ENCODE results near the gene GALNT10.

GALNT10 gene

GRCh38 chr5:154403234-154403633 lies 212.7 kb downstream of the GALNT10 start:
- no peak overlapping the region for H3K4me3 Mint-ChIP-seq
- no peak overlapping the region for H3K27ac Mint-ChIP-seq
- no peak for TF ChIP-seq CTCF (IDR thresholded peaks at IDR 0.05; ENCODE audit: unreplicated experiment in 3 of 3)
- peaks cover 8% of the 10 kb centered on the region for H3K4me1 Mint-ChIP-seq
- no peaks in the 10 kb centered on the region for H3K9me3 Mint-ChIP-seq
- peaks cover 18% of the 10 kb centered on the region for H3K27me3 Mint-ChIP-seq (ENCODE audit: low read depth)
- no peaks in the 10 kb centered on the region for H3K36me3 Mint-ChIP-seq (ENCODE audit: low read depth)

GRCh38 chr5:154403776-154404387 lies 213.3 kb downstream of the GALNT10 start:
- Mint-ChIP-seq H3K4me3 (no peak overlapping the region), H3K9me3 (no peaks in the 10 kb centered on the region), H3K27ac (peak overlapping the region in 1 of 3 experiments; percentile 61), H3K36me3 (ENCODE audit: low read depth) (no peaks in the 10 kb centered on the region), H3K4me1 (peaks cover 8% of the 10 kb centered on the region), H3K27me3 (ENCODE audit: low read depth) (peaks cover 18% of the 10 kb centered on the region)
- no peak for TF ChIP-seq CTCF (IDR thresholded peaks at IDR 0.05; ENCODE audit: unreplicated experiment in 3 of 3)

- H3K4me3 Mint-ChIP-seq = peak overlapping the region; percentile 75 to 81 (median 79)
- peak overlapping the region in 1 of 3 experiments; percentile 13 for H3K27ac Mint-ChIP-seq
- peaks cover 8% of the 10 kb centered on the region for H3K4me1 Mint-ChIP-seq
- H3K27me3 Mint-ChIP-seq (ENCODE audit: low read depth) = peaks cover 18% of the 10 kb centered on the region
- H3K9me3 Mint-ChIP-seq = no peaks in the 10 kb centered on the region
- H3K36me3 Mint-ChIP-seq (ENCODE audit: low read depth) = no peaks in the 10 kb centered on the region
- peak; percentile 88 to 93 (median 90) for TF ChIP-seq CTCF (IDR thresholded peaks at IDR 0.05; ENCODE audit: unreplicated experiment in 3 of 3)
Measured at GRCh38 chr5:154405078-154405792, 214.7 kb downstream of the GALNT10 start.

- Mint-ChIP-seq H3K27ac (no peak overlapping the region), H3K4me1 (peaks cover 8% of the 10 kb centered on the region), H3K4me3 (no peak overlapping the region), H3K9me3 (no peaks in the 10 kb centered on the region), H3K27me3 (ENCODE audit: low read depth) (peaks cover 18% of the 10 kb centered on the region), H3K36me3 (ENCODE audit: low read depth) (peaks cover 4% of the 10 kb centered on the region)
- no peak for TF ChIP-seq CTCF (IDR thresholded peaks at IDR 0.05; ENCODE audit: unreplicated experiment in 3 of 3)
Measured at GRCh38 chr5:154406231-154406630, 215.7 kb downstream of the GALNT10 start.

GRCh38 chr5:154406826-154407225 lies 216.3 kb downstream of the GALNT10 start:
- Mint-ChIP-seq H3K27me3 (ENCODE audit: low read depth) (peaks cover 18% of the 10 kb centered on the region), H3K9me3 (no peaks in the 10 kb centered on the region), H3K27ac (no peak overlapping the region), H3K4me3 (no peak overlapping the region), H3K36me3 (ENCODE audit: low read depth) (peaks cover 9% of the 10 kb centered on the region), H3K4me1 (peaks cover 8% of the 10 kb centered on the region)
- no peak for TF ChIP-seq CTCF (IDR thresholded peaks at IDR 0.05; ENCODE audit: unreplicated experiment in 3 of 3)

- no peak for TF ChIP-seq CTCF (IDR thresholded peaks at IDR 0.05; ENCODE audit: unreplicated experiment in 3 of 3)
- peaks cover 8% of the 10 kb centered on the region for H3K4me1 Mint-ChIP-seq
- H3K9me3 Mint-ChIP-seq = no peaks in the 10 kb centered on the region
- peaks cover 17% of the 10 kb centered on the region for H3K27me3 Mint-ChIP-seq (ENCODE audit: low read depth)
- H3K27ac Mint-ChIP-seq = no peak overlapping the region
- H3K36me3 Mint-ChIP-seq (ENCODE audit: low read depth) = peaks cover 17% of the 10 kb centered on the region
- no peak overlapping the region for H3K4me3 Mint-ChIP-seq
Measured at GRCh38 chr5:154408811-154409210, 218.3 kb downstream of the GALNT10 start.
